Hepatocyte (in vitro differentiated cells): ENCODE data around the gene GRHL1. TPM values are rescaled to one million over a fixed set of nuclear protein-coding genes. Genes with fewer than 3 reads are reported as not detected.
A peak's percentile ranks its signal among the peaks of the same experiment; 100 is the strongest.

Experiments used
- DNase-seq: peaks from one replicate; pipeline ENCODE4 v3.0.0-alpha.2; 2016; ENCODE audit warnings: low spot score
- H2AFZ ChIP-seq: fragments of 200-600 bp; sonication (generic); 2 replicates; pipeline ENCODE4 v1.6.0; 2016; ENCODE audit warnings: antibody characterized with exemption, mild to moderate bottlenecking
- H3K27ac ChIP-seq: fragments of 200-600 bp; sonication (generic); 2 replicates; pipeline ENCODE4 v1.5.1; 2016; ENCODE audit warnings: mild to moderate bottlenecking
- H3K27me3 ChIP-seq: fragments of 200-600 bp; sonication (generic); 2 replicates; pipeline ENCODE4 v1.6.1; 2016
- H3K36me3 ChIP-seq: fragments of 200-600 bp; sonication (generic); replicated peaks from 2 replicates; pipeline ENCODE4 v1.5.1; 2016; ENCODE audit warnings: low read depth; ENCODE audit not compliant: insufficient read depth
- H3K4me1 ChIP-seq: fragments of 200-600 bp; sonication (generic); 2 replicates; pipeline ENCODE4 v1.5.1; 2016; ENCODE audit warnings: mild to moderate bottlenecking, moderate library complexity; ENCODE audit not compliant: insufficient read depth
- H3K4me2 ChIP-seq: fragments of 200-600 bp; sonication (generic); 2 replicates; pipeline ENCODE4 v1.6.0; 2016
- H3K4me3 ChIP-seq: fragments of 200-600 bp; sonication (generic); 2 replicates; pipeline ENCODE4 v1.5.1; 2016; ENCODE audit warnings: mild to moderate bottlenecking
- H3K79me2 ChIP-seq: fragments of 200-600 bp; sonication (generic); 2 replicates; pipeline ENCODE4 v1.6.0; 2017; ENCODE audit warnings: mild to moderate bottlenecking
- H3K9me2 ChIP-seq: fragments of 200-600 bp; sonication (generic); replicated peaks from 2 replicates; pipeline ENCODE4 v1.6.0; 2017; ENCODE audit warnings: mild to moderate bottlenecking; ENCODE audit not compliant: insufficient read depth
- H3K9me3 ChIP-seq: fragments of 200-600 bp; sonication (generic); 2 replicates; pipeline ENCODE4 v1.5.1; 2016; ENCODE audit warnings: low read depth, mild to moderate bottlenecking
- H4K20me1 ChIP-seq: fragments of 200-600 bp; sonication (generic); 2 replicates; pipeline ENCODE4 v1.6.0; 2016; ENCODE audit warnings: mild to moderate bottlenecking; ENCODE audit not compliant: insufficient read depth, poor library complexity, severe bottlenecking
- EZH2phosphoT487 ChIP-seq: fragments of 200-600 bp; sonication (generic); IDR thresholded peaks from one replicate; pipeline ENCODE4 v1.6.1; 2018; ENCODE audit warnings: antibody characterized with exemption, mild to moderate bottlenecking, low read depth, moderate library complexity; ENCODE audit not compliant: unreplicated experiment, severe bottlenecking
- WGBS: methylation state at CpG from one replicate; pipeline ENCODE4 v1.1.6; 2016; ENCODE audit warnings: low lambda C conversion rate; ENCODE audit errors: missing lambda C conversion rate; 5-methylcytosine and 5-hydroxymethylcytosine counted together
- polyA plus RNA-seq: library from polyadenylated mRNA; unstranded; fragments of >200 nt; fragmentation: Nextera tagmentation; extraction: Ambion mirVana; gene quantifications from 2 replicates; pipeline ENCODE4 v1.2.1, GENCODE V29; 2016
- total RNA-seq: library from RNA; depleted of rRNA; stranded (reverse); fragments of >200 nt; gene quantifications from 2 replicates; pipeline ENCODE4 v1.2.3, GENCODE V29; 2014
- TF ChIP-seq, protein P1 (sequence below): fragments of 200-600 bp; sonication (generic); IDR thresholded peaks from 2 replicates; pipeline ENCODE4 v1.5.1; 2016; ENCODE audit warnings: antibody characterized with exemption, mild to moderate bottlenecking; ENCODE audit not compliant: poor library complexity

The GRHL1 gene
- total and polyA plus RNA-seq, 2 experiments from 2014 or later: 4.0 to 10.9 TPM

DNA sequence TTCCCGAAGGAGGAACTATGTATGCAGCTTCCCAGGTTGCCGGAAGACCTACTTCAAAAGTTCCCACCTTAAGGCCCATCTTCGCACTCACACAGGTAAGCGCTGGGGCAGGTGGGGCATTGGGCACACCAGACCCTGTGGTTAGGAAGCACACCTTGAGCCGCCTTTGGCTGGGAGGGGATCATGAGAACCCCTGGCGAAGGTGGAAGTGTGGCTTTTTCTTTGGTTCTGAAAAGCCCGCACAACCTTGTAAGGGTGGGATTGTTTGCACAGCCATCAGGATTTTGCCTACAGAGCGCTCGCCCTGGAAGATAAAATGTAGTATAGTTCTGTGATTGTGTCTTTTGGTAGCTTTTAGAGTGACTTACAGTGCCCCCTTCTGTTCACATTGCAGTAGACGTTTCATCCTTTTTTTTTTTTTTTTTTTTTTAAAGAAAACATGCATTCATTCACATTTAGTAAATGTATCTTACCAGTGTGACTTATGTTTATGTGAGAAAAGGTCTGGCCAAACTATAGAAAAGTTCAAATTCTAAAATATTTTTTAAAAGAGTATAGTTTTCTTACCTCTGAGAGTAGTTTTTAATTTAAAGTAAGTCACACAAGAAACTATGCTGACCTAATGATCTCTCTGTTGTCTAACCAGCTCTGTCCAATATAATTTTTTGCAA, 97.1 kb downstream of the GRHL1 start:
- 66% methylated on average over 10 of the region's 10 CpGs for WGBS
- Histone ChIP-seq H2AFZ (no peak overlapping the region), H3K27ac (no peak overlapping the region), H3K9me3 (no peaks in the 10 kb centered on the region), H4K20me1 (peaks cover 4% of the 10 kb centered on the region), H3K27me3 (no peaks in the 10 kb centered on the region), H3K4me2 (no peak overlapping the region), H3K79me2 (peaks cover 10% of the 10 kb centered on the region), H3K4me1 (peaks cover 6% of the 10 kb centered on the region), H3K9me2 (no peaks in the 10 kb centered on the region), H3K36me3 (no peaks in the 10 kb centered on the region), H3K4me3 (no peak overlapping the region)
- peak; percentile 73 for DNase-seq
- TF ChIP-seq, protein P1, sequence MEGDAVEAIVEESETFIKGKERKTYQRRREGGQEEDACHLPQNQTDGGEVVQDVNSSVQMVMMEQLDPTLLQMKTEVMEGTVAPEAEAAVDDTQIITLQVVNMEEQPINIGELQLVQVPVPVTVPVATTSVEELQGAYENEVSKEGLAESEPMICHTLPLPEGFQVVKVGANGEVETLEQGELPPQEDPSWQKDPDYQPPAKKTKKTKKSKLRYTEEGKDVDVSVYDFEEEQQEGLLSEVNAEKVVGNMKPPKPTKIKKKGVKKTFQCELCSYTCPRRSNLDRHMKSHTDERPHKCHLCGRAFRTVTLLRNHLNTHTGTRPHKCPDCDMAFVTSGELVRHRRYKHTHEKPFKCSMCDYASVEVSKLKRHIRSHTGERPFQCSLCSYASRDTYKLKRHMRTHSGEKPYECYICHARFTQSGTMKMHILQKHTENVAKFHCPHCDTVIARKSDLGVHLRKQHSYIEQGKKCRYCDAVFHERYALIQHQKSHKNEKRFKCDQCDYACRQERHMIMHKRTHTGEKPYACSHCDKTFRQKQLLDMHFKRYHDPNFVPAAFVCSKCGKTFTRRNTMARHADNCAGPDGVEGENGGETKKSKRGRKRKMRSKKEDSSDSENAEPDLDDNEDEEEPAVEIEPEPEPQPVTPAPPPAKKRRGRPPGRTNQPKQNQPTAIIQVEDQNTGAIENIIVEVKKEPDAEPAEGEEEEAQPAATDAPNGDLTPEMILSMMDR: peak; percentile 75
- no peak for TF ChIP-seq EZH2phosphoT487

Other genes starting within 250 kb of the GRHL1 start
- gene TAF1B, start 108.2 kb upstream of the GRHL1 start, total RNA-seq: 14.7 and 19.4 TPM in 2 replicates
- gene TAF1B, start 108.2 kb upstream of the GRHL1 start, polyA plus RNA-seq: 8.0 and 13.2 TPM in 2 replicates
- gene KLF11, start 91.9 kb downstream of the GRHL1 start, total RNA-seq: 8.6 and 11.3 TPM in 2 replicates
- 7.7 and 10.2 TPM in 2 replicates for gene KLF11, start 91.9 kb downstream of the GRHL1 start, polyA plus RNA-seq
- gene CYS1, start 128.7 kb downstream of the GRHL1 start, total RNA-seq: 1.6 and 2.9 TPM in 2 replicates
- 0.62 and 2.7 TPM in 2 replicates for gene CYS1, start 128.7 kb downstream of the GRHL1 start, polyA plus RNA-seq
- 15.2 and 20.0 TPM in 2 replicates for gene RRM2, start 171.0 kb downstream of the GRHL1 start, total RNA-seq
- gene RRM2, start 171.0 kb downstream of the GRHL1 start, polyA plus RNA-seq: 40.9 and 49.7 TPM in 2 replicates